Loucy (cell line): ENCODE measurements around the gene FLVCR2.

ENCODE experiments used
- H2AFZ ChIP-seq: fragments of 200-600 bp; sonication (generic); 2 replicates; pipeline ENCODE4 v1.6.0; 2016; ENCODE audit warnings: antibody characterized with exemption, mild to moderate bottlenecking, low read length, moderate library complexity
- H3F3A ChIP-seq: fragments of 200-600 bp; 2 replicates; pipeline ENCODE4 v1.6.0; 2016; ENCODE audit warnings: antibody characterized with exemption, low read depth, mild to moderate bottlenecking
- H3K27me3 ChIP-seq: fragments of 200-600 bp; sonication (generic); 2 replicates; pipeline ENCODE4 v1.6.1; 2014; ENCODE audit warnings: low read length, mild to moderate bottlenecking; ENCODE audit not compliant: insufficient read depth, poor library complexity, severe bottlenecking
- H3K36me3 ChIP-seq: fragments of 200-600 bp; sonication (generic); 2 replicates; pipeline ENCODE4 v1.6.1; 2016; ENCODE audit warnings: low read length; ENCODE audit not compliant: insufficient read depth
- H3K4me1 ChIP-seq: fragments of 200-600 bp; sonication (generic); 2 replicates; pipeline ENCODE4 v1.5.1; 2014; ENCODE audit warnings: low read length, mild to moderate bottlenecking; ENCODE audit not compliant: insufficient read depth, poor library complexity, severe bottlenecking
- H3K4me2 ChIP-seq: fragments of 200-600 bp; sonication (generic); 2 replicates; pipeline ENCODE4 v1.6.0; 2014; ENCODE audit warnings: antibody characterized with exemption, low read length, low read depth, mild to moderate bottlenecking; ENCODE audit not compliant: poor library complexity, severe bottlenecking
- H3K4me3 ChIP-seq: fragments of 200-600 bp; sonication (generic); 2 replicates; pipeline ENCODE4 v1.5.1; 2014; ENCODE audit warnings: low read length, mild to moderate bottlenecking, mixed read lengths; ENCODE audit not compliant: poor library complexity, severe bottlenecking
- H3K79me2 ChIP-seq: fragments of 200-600 bp; sonication (generic); 2 replicates; pipeline ENCODE4 v1.6.1; 2014; ENCODE audit warnings: low read length; ENCODE audit not compliant: insufficient read depth
- H3K9ac ChIP-seq: fragments of 200-600 bp; sonication (generic); 2 replicates; pipeline ENCODE4 v1.6.0; 2014; ENCODE audit warnings: mild to moderate bottlenecking, low read depth, low read length, moderate library complexity; ENCODE audit not compliant: poor library complexity, severe bottlenecking
- H3K9me2 ChIP-seq: fragments of 200-600 bp; sonication (generic); replicated peaks from 2 replicates; pipeline ENCODE4 v1.6.1; 2016; ENCODE audit warnings: low read depth, low read length, mixed read lengths
- H3K9me3 ChIP-seq: fragments of 200-600 bp; sonication (generic); 2 replicates; pipeline ENCODE4 v1.6.1; 2014; ENCODE audit warnings: mild to moderate bottlenecking, antibody characterized with exemption, low read length, low read depth; ENCODE audit not compliant: insufficient read depth
- H4K20me1 ChIP-seq: fragments of 200-600 bp; sonication (generic); 2 replicates; pipeline ENCODE4 v1.6.0; 2014; ENCODE audit warnings: antibody characterized with exemption, low read length, mild to moderate bottlenecking; ENCODE audit not compliant: insufficient read depth, poor library complexity, severe bottlenecking
- EZH2phosphoT487 ChIP-seq: fragments of 200-600 bp; IDR thresholded peaks from 2 replicates; pipeline ENCODE4 v1.6.1; 2018; ENCODE audit warnings: antibody characterized with exemption, mild to moderate bottlenecking, moderate library complexity, borderline replicate concordance
- TF ChIP-seq, protein P1 (sequence below): fragments of 200-600 bp; sonication (generic); conservative IDR thresholded peaks from 2 replicates; pipeline ENCODE4 v1.5.1; 2014; ENCODE audit warnings: mild to moderate bottlenecking, antibody characterized with exemption, low read length

The FLVCR2 gene

DNA sequence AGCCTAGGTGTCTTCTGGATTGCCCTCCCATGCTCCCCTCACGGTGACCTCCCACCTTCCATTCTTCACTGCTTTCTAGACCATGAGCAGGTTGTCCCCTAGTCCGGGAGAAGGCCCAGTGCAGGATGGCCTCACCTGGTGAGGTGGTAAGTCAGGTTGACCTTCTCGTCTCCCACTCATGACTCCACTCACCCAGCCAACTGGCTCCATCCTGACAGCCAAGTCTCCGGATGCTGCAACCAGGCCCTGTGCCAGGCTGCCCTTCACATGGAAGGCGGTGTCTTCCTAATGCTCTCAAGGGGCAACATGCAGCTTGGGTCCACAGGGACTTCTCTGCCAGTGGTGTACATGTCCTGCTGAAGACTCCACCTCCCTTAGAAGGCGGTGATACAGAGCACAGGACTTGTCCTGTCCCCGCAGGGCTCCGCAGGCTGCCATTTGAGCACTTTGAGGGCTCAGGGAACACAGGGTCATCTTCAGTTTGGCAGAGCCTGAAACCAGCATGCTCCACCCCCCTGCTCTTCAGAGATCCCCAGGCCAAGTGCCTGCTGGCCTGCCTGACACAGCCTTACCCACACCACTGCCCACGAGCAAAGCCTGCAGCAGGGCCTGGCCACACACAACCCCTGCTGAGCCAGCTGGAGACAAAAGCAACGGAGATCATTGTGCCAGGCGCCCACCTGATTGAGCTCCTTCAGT is 30.7 kb upstream of the FLVCR2 start:
- no peak for TF ChIP-seq EZH2phosphoT487

GRCh38 chr14:75548544-75548943 is 29.9 kb upstream of the FLVCR2 start:
- Histone ChIP-seq H3F3A (peaks cover 3% of the 10 kb centered on the region; the same call in 1 of the 2 replicates), H2AFZ (no peak overlapping the region), H3K4me2 (no peak overlapping the region), H3K4me1 (peaks cover 11% of the 10 kb centered on the region), H3K9me3 (no peaks in the 10 kb centered on the region), H3K27me3 (no peaks in the 10 kb centered on the region), H4K20me1 (no peaks in the 10 kb centered on the region), H3K79me2 (peaks cover 11% of the 10 kb centered on the region), H3K4me3 (no peak overlapping the region), H3K9ac (no peak overlapping the region), H3K9me2 (no peaks in the 10 kb centered on the region), H3K36me3 (peaks cover 26% of the 10 kb centered on the region; the same call in 1 of the 2 replicates)
- no peak for TF ChIP-seq EZH2phosphoT487
- TF ChIP-seq, protein P1, sequence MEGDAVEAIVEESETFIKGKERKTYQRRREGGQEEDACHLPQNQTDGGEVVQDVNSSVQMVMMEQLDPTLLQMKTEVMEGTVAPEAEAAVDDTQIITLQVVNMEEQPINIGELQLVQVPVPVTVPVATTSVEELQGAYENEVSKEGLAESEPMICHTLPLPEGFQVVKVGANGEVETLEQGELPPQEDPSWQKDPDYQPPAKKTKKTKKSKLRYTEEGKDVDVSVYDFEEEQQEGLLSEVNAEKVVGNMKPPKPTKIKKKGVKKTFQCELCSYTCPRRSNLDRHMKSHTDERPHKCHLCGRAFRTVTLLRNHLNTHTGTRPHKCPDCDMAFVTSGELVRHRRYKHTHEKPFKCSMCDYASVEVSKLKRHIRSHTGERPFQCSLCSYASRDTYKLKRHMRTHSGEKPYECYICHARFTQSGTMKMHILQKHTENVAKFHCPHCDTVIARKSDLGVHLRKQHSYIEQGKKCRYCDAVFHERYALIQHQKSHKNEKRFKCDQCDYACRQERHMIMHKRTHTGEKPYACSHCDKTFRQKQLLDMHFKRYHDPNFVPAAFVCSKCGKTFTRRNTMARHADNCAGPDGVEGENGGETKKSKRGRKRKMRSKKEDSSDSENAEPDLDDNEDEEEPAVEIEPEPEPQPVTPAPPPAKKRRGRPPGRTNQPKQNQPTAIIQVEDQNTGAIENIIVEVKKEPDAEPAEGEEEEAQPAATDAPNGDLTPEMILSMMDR, result no peak

More for the DNA sequence above, 30.7 kb upstream of the FLVCR2 start:
- Histone ChIP-seq H3K4me2 (no peak overlapping the region), H3K4me1 (peaks cover 12% of the 10 kb centered on the region), H3F3A (peaks cover 9% of the 10 kb centered on the region), H3K9me3 (no peaks in the 10 kb centered on the region), H4K20me1 (no peaks in the 10 kb centered on the region), H2AFZ (no peak overlapping the region), H3K79me2 (peaks cover 11% of the 10 kb centered on the region), H3K9me2 (no peaks in the 10 kb centered on the region), H3K36me3 (peaks cover 26% of the 10 kb centered on the region; the same call in 1 of the 2 replicates), H3K9ac (no peak overlapping the region), H3K27me3 (no peaks in the 10 kb centered on the region), H3K4me3 (no peak overlapping the region)

DNA sequence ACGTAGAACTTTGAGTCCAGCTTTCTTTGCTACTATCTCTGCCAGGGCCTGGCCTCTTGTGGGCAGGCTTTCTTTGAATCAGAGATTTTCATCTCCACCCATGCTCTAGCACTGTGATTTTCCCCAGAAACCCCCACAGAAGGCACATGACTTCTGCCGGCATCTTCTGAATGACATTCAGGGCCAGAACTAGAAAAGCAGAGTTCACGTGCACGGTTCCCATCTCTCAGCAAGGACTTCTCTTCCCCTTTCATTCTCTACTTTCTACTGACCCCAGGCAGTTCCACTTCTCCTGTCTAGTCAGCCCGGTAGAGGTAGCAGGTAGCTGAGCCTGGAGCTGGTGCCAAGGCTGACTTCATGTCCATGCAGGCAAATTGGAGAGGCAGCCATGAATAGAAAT is 29.3 kb upstream of the FLVCR2 start:
- Histone ChIP-seq H2AFZ (no peak overlapping the region), H3K9ac (no peak overlapping the region), H3K27me3 (no peaks in the 10 kb centered on the region), H3K4me1 (peaks cover 6% of the 10 kb centered on the region), H3K4me2 (no peak overlapping the region), H3K4me3 (no peak overlapping the region), H3K9me2 (no peaks in the 10 kb centered on the region), H3K79me2 (peaks cover 11% of the 10 kb centered on the region), H3K9me3 (no peaks in the 10 kb centered on the region), H3F3A (no peaks in the 10 kb centered on the region), H4K20me1 (no peaks in the 10 kb centered on the region), H3K36me3 (peaks cover 26% of the 10 kb centered on the region; the same call in 1 of the 2 replicates)
- TF ChIP-seq, protein P1, result no peak
- no peak for TF ChIP-seq EZH2phosphoT487

- Histone ChIP-seq H3K4me3 (no peak overlapping the region), H3K9ac (no peak overlapping the region), H3K27me3 (no peaks in the 10 kb centered on the region), H3K9me3 (no peaks in the 10 kb centered on the region), H3K4me2 (no peak overlapping the region), H3K9me2 (no peaks in the 10 kb centered on the region), H3F3A (no peaks in the 10 kb centered on the region), H4K20me1 (no peaks in the 10 kb centered on the region), H3K4me1 (peaks cover 6% of the 10 kb centered on the region), H2AFZ (no peak overlapping the region), H3K36me3 (peaks cover 25% of the 10 kb centered on the region; the same call in 1 of the 2 replicates), H3K79me2 (no peaks in the 10 kb centered on the region)
- TF ChIP-seq, protein P1, result no peak
- no peak for TF ChIP-seq EZH2phosphoT487
These were observed 27.4 kb upstream of the FLVCR2 start for GRCh38 chr14:75551021-75551420.
